Dendritic cell treated with granulocyte-macrophage colony-stimulating factor and Interleukin-4, amounts not matched to agents 40 ng/mL and 50 ng/mL, for 4 days (primary cell): ENCODE measurements around the gene NPC2.

ENCODE experiments used
- H3K27ac Mint-ChIP-seq: one replicate; pipeline ENCODE4 v1.8.0; 2022; ENCODE audit warnings: mild to moderate bottlenecking, mixed read lengths
- H3K27me3 Mint-ChIP-seq: one replicate; pipeline ENCODE4 v1.8.0; 2022; ENCODE audit warnings: mild to moderate bottlenecking, mixed read lengths
- H3K36me3 Mint-ChIP-seq: one replicate; pipeline ENCODE4 v1.8.0; 2022; ENCODE audit warnings: low read depth, mixed read lengths
- H3K4me1 Mint-ChIP-seq: one replicate; pipeline ENCODE4 v1.8.0; 2022; ENCODE audit warnings: low read depth, mixed read lengths
- H3K4me3 Mint-ChIP-seq: one replicate; pipeline ENCODE4 v1.8.0; 2022; ENCODE audit warnings: mild to moderate bottlenecking, moderate library complexity, mixed read lengths
- H3K9me3 Mint-ChIP-seq: one replicate; pipeline ENCODE4 v1.8.0; 2022; ENCODE audit warnings: mixed read lengths
- intact Hi-C: fragments of 100-400 bp; cut with micrococcal nuclease; formaldehyde crosslinking; loops from one replicate; pipeline ENCODE4 v1.15.0; 2022

NPC2 gene

DNA sequence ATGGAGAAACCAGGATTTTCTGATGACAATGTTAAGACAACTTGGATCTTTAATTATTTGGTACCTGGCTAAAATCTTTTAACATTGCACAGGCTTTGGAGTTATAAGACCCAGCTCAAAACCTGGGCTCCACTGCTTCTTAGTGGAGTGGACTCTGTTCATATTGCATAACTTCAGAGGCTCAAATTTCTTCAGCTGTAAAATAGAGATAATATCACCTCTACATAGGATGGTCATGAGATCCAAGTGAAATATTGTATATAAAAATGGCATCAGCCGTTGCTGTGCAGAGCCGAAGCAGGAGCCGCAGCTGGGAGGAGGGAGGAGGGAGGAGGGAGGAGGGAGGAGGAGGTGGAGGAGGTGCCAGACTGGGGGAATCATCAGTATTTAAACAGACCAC, 10.5 kb downstream of the NPC2 start:
- Mint-ChIP-seq H3K4me1 (peaks cover 27% of the 10 kb centered on the region), H3K27ac (no peak overlapping the region), H3K4me3 (no peak overlapping the region), H3K36me3 (peaks cover 98% of the 10 kb centered on the region), H3K27me3 (no peaks in the 10 kb centered on the region), H3K9me3 (no peaks in the 10 kb centered on the region)
- intact Hi-C loops = no loop called here

- H3K36me3 Mint-ChIP-seq = peaks cover 98% of the 10 kb centered on the region
Measured at GRCh38 chr14:74480046-74480445, 13.1 kb downstream of the NPC2 start.

DNA sequence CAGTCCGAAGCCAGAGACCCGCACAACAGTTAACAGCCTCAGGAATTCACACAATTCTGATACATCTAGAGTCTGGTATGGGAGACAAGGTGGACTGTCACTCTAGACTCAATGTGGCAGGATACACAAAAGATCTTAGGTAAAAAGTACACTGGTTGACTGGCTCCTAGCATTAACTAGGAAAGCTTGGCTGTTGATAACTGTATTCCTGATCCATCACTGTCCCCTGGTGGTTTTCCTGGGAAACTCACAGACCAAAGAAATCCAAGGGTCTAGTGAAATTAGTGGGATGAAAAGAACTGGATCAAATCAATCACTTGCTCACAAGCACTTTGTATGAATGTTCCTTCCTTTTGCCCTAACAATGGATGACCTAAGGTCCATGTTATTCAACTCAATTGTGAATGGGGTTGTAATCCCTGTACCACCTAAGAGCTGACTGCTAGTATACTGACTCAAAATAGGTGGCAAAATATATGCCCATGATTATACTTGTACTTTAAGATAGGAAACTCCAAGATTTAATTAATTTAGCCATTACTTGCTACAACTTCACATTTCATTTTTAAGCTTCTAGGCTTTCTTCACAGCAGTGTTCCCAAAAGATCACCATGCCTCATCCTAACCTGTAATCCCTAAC, 14.0 kb downstream of the NPC2 start:
- intact Hi-C loops = no loop called here
- H3K4me3 Mint-ChIP-seq = no peak overlapping the region

More at GRCh38 chr14:74480046-74480445, 13.1 kb downstream of the NPC2 start:
- intact Hi-C loops = no loop called here
- no peak overlapping the region for H3K27ac Mint-ChIP-seq
- peaks cover 29% of the 10 kb centered on the region for H3K4me1 Mint-ChIP-seq
- no peaks in the 10 kb centered on the region for H3K9me3 Mint-ChIP-seq
- H3K27me3 Mint-ChIP-seq = no peaks in the 10 kb centered on the region
- no peak overlapping the region for H3K4me3 Mint-ChIP-seq

DNA sequence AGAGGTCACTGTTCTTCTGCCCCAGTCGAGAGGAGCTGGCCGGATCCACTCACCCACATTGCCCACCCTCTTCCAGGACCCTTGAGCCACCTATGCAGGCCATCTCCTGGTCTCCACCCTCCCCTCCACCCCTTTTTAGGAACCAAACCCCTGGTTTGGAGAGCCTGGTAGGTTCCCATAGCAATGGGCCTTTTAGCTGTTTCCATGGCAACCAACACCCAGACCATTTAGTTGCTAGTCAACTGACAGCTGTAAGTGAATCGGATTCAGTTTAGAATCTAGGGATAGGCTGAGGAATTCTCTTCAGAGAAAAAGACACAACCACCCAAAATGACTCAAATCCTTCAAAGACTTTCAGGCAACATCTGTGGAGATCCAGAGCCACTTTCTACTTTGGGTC, 16.5 kb downstream of the NPC2 start:
- intact Hi-C loops = no loop called here
- H3K27me3 Mint-ChIP-seq = no peaks in the 10 kb centered on the region
- peaks cover 100% of the 10 kb centered on the region for H3K36me3 Mint-ChIP-seq
- H3K4me3 Mint-ChIP-seq = no peak overlapping the region
- H3K27ac Mint-ChIP-seq = no peak overlapping the region
- peaks cover 52% of the 10 kb centered on the region for H3K4me1 Mint-ChIP-seq
- peaks cover 9% of the 10 kb centered on the region for H3K9me3 Mint-ChIP-seq

More for the DNA sequence above, 14.0 kb downstream of the NPC2 start:
- peaks cover 98% of the 10 kb centered on the region for H3K36me3 Mint-ChIP-seq
- H3K27me3 Mint-ChIP-seq = no peaks in the 10 kb centered on the region
- no peaks in the 10 kb centered on the region for H3K9me3 Mint-ChIP-seq
- H3K4me1 Mint-ChIP-seq = peaks cover 33% of the 10 kb centered on the region
- no peak overlapping the region for H3K27ac Mint-ChIP-seq

DNA sequence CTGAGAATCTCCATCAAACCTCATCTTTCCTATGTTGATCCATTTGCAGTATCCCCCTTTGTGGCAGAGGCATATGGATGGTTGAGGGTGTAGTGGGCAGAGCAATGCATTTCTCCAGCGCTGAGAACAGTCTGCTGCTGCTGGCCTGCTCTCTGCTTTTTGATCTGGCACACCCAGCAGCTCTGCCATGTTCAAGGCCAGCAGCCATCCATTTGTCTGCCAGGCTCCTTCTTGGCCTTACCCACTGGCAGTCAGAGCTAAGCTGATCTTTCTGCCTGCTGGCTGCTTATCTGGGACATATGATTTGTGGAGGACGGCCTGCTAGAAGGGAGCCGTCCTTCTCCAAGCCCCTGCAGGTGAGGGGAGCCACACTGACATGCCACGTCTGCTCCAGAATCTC, 17.0 kb downstream of the NPC2 start:
- peaks cover 54% of the 10 kb centered on the region for H3K4me1 Mint-ChIP-seq
- no peaks in the 10 kb centered on the region for H3K27me3 Mint-ChIP-seq
- peaks cover 100% of the 10 kb centered on the region for H3K36me3 Mint-ChIP-seq
- H3K27ac Mint-ChIP-seq = no peak overlapping the region
- H3K9me3 Mint-ChIP-seq = peaks cover 9% of the 10 kb centered on the region
- no peak overlapping the region for H3K4me3 Mint-ChIP-seq
- intact Hi-C loops = no loop called here

DNA sequence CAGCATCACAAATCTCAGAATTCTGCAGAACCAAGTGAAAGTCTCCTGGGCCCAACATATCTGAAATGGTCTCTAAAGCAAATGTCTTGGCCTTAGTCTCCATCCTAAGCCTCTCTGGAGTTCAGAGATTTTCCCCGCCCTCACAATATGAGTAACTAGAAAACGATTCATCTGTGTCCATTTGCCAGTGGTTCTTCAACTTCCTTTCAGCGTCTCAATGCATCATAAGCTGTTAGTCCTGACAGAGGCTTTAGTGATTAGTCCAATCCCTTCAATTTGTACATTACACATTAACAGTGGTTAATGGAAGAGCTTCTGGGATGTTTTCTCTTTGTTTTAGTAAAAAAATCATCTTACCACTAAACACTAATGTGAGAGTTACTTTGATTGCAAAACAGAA, 17.4 kb downstream of the NPC2 start:
- H3K4me1 Mint-ChIP-seq = peaks cover 58% of the 10 kb centered on the region
- no peaks in the 10 kb centered on the region for H3K27me3 Mint-ChIP-seq
- H3K9me3 Mint-ChIP-seq = peaks cover 9% of the 10 kb centered on the region
- intact Hi-C loops = no loop called here
- H3K36me3 Mint-ChIP-seq = peaks cover 100% of the 10 kb centered on the region
- H3K4me3 Mint-ChIP-seq = no peak overlapping the region
- no peak overlapping the region for H3K27ac Mint-ChIP-seq

DNA sequence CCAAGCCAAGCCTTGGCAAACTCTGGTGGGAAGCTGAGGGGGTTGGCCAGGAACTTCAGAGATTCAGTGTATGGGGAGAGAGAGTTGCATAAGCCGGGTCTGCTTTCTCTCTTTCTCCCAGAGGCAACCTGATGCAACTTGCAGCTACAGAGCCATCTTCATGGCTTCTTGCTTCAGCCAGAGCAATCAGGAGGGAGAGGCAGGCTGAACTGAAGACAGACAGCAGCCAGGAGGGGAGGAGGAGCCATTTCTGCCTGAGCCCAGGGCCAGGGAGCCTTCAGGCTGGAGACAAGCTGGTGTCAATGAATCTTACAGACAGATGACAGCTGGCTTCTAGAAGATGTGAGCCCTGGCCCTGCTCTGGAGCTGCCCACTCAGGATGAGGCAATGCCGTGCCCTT, 18.7 kb downstream of the NPC2 start:
- peaks cover 99% of the 10 kb centered on the region for H3K36me3 Mint-ChIP-seq
- H3K27me3 Mint-ChIP-seq = no peaks in the 10 kb centered on the region
- intact Hi-C loops = no loop called here
- H3K9me3 Mint-ChIP-seq = peaks cover 9% of the 10 kb centered on the region
- no peak overlapping the region for H3K4me3 Mint-ChIP-seq
- peaks cover 66% of the 10 kb centered on the region for H3K4me1 Mint-ChIP-seq
- peak overlapping the region; percentile 55 for H3K27ac Mint-ChIP-seq

DNA sequence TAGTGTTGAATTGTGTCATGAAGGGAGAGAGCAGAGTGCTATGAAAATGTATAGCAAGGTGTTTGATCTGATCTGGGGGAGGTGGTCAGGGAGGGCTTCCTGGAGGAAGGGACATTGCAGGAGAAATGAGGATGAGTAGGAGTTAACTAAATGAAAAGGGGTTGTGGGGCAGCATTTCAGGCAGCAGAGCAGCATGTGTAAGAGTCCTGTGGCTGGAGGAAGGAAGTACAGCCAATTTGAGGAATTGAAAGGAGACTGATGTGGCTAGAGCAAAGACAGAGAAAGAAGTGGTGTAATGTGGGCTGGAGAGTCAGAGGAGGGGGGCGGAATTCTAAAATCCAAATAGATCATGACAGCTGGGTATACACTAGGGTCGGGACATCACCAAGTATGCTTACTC, 20.5 kb downstream of the NPC2 start:
- Mint-ChIP-seq H3K27me3 (no peaks in the 10 kb centered on the region), H3K4me3 (no peak overlapping the region), H3K4me1 (peaks cover 74% of the 10 kb centered on the region), H3K36me3 (peaks cover 97% of the 10 kb centered on the region), H3K9me3 (peaks cover 9% of the 10 kb centered on the region), H3K27ac (peak overlapping the region; percentile 2)
- intact Hi-C loops = no loop called here

DNA sequence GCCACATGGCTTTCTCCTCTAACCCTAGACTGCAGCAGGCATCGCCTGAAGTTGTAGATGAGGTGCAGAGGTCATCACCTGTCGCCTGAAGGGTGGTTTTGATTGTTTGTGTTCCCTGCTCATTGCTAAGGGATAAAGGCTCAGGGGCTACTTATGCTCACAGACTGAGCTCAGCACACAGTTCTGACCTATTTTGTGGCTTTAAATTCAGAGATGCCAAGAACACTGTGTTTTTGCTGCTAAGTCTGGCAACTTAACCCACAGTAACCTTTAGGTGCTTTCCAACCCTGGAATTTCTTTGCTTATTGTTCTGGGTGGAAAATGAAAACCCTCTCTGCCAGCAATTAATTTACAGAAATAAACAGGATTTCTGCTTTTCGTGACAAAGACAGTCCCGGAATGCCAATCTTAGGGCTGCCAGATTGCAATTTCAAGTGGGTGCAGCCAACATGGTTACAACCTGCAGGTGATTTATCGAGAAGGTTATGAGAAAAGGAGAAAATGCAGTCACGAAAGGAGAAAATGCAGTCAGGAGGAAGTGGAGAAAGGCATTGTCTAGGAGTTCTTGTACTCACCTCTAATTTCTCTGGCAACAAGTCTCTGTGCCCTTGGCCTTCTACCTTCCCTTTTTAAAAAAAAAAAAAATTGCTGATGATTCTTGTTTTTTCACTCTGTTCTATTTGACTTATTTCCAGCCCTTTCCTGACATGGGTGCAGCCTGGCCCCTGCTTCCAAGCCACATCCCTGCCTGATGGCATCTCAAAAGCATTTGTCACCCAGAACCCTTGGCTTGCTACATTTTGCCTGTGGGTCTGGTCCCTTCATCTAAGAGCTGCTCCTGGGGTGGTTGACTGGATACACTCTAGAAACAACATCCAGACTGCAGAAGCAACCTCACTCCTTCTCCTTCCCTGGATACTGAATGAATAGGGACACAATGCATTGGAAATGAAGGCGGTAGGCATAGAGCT, 23.3 kb downstream of the NPC2 start:
- no peaks in the 10 kb centered on the region for H3K27me3 Mint-ChIP-seq
- no peak overlapping the region for H3K27ac Mint-ChIP-seq
- H3K36me3 Mint-ChIP-seq = peaks cover 81% of the 10 kb centered on the region
- intact Hi-C loops = no loop called here
- no peak overlapping the region for H3K4me3 Mint-ChIP-seq
- peaks cover 48% of the 10 kb centered on the region for H3K4me1 Mint-ChIP-seq
- H3K9me3 Mint-ChIP-seq = peaks cover 9% of the 10 kb centered on the region

- peaks cover 68% of the 10 kb centered on the region for H3K36me3 Mint-ChIP-seq
- no peak overlapping the region for H3K27ac Mint-ChIP-seq
- H3K4me1 Mint-ChIP-seq = peaks cover 37% of the 10 kb centered on the region
- no peaks in the 10 kb centered on the region for H3K27me3 Mint-ChIP-seq
- intact Hi-C loops = no loop called here
- no peak overlapping the region for H3K4me3 Mint-ChIP-seq
- H3K9me3 Mint-ChIP-seq = peaks cover 9% of the 10 kb centered on the region
Measured at GRCh38 chr14:74468513-74468912, 24.6 kb downstream of the NPC2 start.

- Mint-ChIP-seq H3K4me1 (peaks cover 23% of the 10 kb centered on the region), H3K27me3 (no peaks in the 10 kb centered on the region), H3K27ac (no peak overlapping the region), H3K36me3 (peaks cover 36% of the 10 kb centered on the region), H3K9me3 (no peaks in the 10 kb centered on the region), H3K4me3 (no peak overlapping the region)
- intact Hi-C loops = no loop called here
Measured at GRCh38 chr14:74465335-74465734, 27.8 kb downstream of the NPC2 start.

DNA sequence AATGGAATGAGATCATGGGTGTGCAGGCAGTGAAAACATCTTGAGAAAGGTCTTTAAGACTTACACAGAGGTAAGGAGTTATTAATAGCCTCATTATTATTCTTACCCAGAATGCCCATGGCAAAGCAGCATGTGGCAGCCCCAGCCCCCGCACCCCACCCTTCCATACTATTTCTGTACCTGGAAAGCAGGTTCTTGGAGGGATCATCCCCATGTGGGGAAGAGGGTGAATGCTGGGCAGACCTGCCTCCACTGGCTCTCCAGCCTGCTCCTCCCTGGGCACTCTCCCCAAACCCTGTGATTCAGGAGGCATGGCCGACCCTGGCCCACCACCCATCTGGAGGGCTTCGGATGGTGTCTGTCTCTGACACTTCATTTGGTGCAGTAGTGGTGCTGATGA, 28.3 kb downstream of the NPC2 start:
- Mint-ChIP-seq H3K9me3 (no peaks in the 10 kb centered on the region), H3K27me3 (no peaks in the 10 kb centered on the region), H3K4me3 (no peak overlapping the region)

GRCh38 chr14:74463697-74464096, 29.4 kb downstream of the NPC2 start:
- intact Hi-C loops = no loop called here
- H3K4me1 Mint-ChIP-seq = peaks cover 28% of the 10 kb centered on the region

More for the DNA sequence above, 28.3 kb downstream of the NPC2 start:
- Mint-ChIP-seq H3K4me1 (peaks cover 24% of the 10 kb centered on the region), H3K27ac (no peak overlapping the region), H3K36me3 (peaks cover 31% of the 10 kb centered on the region)
- intact Hi-C loops = no loop called here

GRCh38 chr14:74462993-74463392, 30.1 kb downstream of the NPC2 start:
- Mint-ChIP-seq H3K27me3 (no peaks in the 10 kb centered on the region), H3K9me3 (no peaks in the 10 kb centered on the region), H3K27ac (no peak overlapping the region), H3K4me1 (peaks cover 25% of the 10 kb centered on the region), H3K4me3 (no peak overlapping the region), H3K36me3 (peaks cover 16% of the 10 kb centered on the region)
- intact Hi-C loops = no loop called here

More at GRCh38 chr14:74463697-74464096, 29.4 kb downstream of the NPC2 start:
- Mint-ChIP-seq H3K9me3 (no peaks in the 10 kb centered on the region), H3K27me3 (no peaks in the 10 kb centered on the region), H3K27ac (no peak overlapping the region), H3K36me3 (peaks cover 23% of the 10 kb centered on the region), H3K4me3 (no peak overlapping the region)
